CD1c-positive myeloid dendritic cell (primary cell): ENCODE measurements around the gene C10orf71.
A peak's percentile ranks its signal among the peaks of the same experiment; 100 is the strongest.

Experiments
- DNase-seq: peaks from one replicate; pipeline ENCODE4 v3.0.0-alpha.2; 2016; ENCODE audit errors: extremely low spot score

Gene C10orf71

GRCh38 chr10:49295297-49295696 lies 3.7 kb upstream of the C10orf71 start:
- DNase-seq, result no peak

- DNase-seq, result no peak
Observed at GRCh38 chr10:49296382-49296781, 2.6 kb upstream of the C10orf71 start.

GRCh38 chr10:49296836-49297235 lies 2.1 kb upstream of the C10orf71 start:
- no peak for DNase-seq

- DNase-seq, result no peak
Observed at GRCh38 chr10:49297818-49298670, 926 bp upstream of the C10orf71 start.

- DNase-seq, result no peak
Observed at GRCh38 chr10:49298671-49298982, 343 bp upstream of the C10orf71 start.

- DNase-seq, result no peak
Observed at GRCh38 chr10:49299816-49300139, 808 bp downstream of the C10orf71 start.

GRCh38 chr10:49300140-49300974 lies 1.4 kb downstream of the C10orf71 start:
- no peak for DNase-seq

- no peak for DNase-seq
Observed at GRCh38 chr10:49301302-49301701, 2.3 kb downstream of the C10orf71 start.

GRCh38 chr10:49302088-49302487 lies 3.1 kb downstream of the C10orf71 start:
- DNase-seq, result no peak

- DNase-seq, result no peak
Observed at GRCh38 chr10:49303711-49304110, 4.7 kb downstream of the C10orf71 start.

GRCh38 chr10:49304137-49304536 lies 5.2 kb downstream of the C10orf71 start:
- no peak for DNase-seq

- DNase-seq, result no peak
Observed at GRCh38 chr10:49307921-49308320, 9.0 kb downstream of the C10orf71 start.

- DNase-seq, result no peak
Observed at GRCh38 chr10:49308881-49309280, 9.9 kb downstream of the C10orf71 start.

GRCh38 chr10:49309691-49310411 lies 10.9 kb downstream of the C10orf71 start:
- peak; percentile 90 for DNase-seq

- DNase-seq, result peak; percentile 84
Observed at GRCh38 chr10:49310460-49310859, 11.5 kb downstream of the C10orf71 start.

- DNase-seq, result no peak
Observed at GRCh38 chr10:49310901-49311554, 12.1 kb downstream of the C10orf71 start.

GRCh38 chr10:49311555-49312236 lies 12.7 kb downstream of the C10orf71 start:
- peak; percentile 54 for DNase-seq

GRCh38 chr10:49312246-49312869 lies 13.4 kb downstream of the C10orf71 start:
- peak; percentile 42 for DNase-seq

- DNase-seq, result peak; percentile 19
Observed at GRCh38 chr10:49313501-49314070, 14.6 kb downstream of the C10orf71 start.

GRCh38 chr10:49314806-49315205 lies 15.8 kb downstream of the C10orf71 start:
- DNase-seq, result peak; percentile 38

- no peak for DNase-seq
Observed at GRCh38 chr10:49318028-49318427, 19.1 kb downstream of the C10orf71 start.
